ENCODE data around the gene AFMID.
"Not testable (repeated sequence)": the region's sequence is repeated elsewhere in the genome, so short reads cannot be mapped to it uniquely, and the experiment has no call there.

The AFMID gene

DNA sequence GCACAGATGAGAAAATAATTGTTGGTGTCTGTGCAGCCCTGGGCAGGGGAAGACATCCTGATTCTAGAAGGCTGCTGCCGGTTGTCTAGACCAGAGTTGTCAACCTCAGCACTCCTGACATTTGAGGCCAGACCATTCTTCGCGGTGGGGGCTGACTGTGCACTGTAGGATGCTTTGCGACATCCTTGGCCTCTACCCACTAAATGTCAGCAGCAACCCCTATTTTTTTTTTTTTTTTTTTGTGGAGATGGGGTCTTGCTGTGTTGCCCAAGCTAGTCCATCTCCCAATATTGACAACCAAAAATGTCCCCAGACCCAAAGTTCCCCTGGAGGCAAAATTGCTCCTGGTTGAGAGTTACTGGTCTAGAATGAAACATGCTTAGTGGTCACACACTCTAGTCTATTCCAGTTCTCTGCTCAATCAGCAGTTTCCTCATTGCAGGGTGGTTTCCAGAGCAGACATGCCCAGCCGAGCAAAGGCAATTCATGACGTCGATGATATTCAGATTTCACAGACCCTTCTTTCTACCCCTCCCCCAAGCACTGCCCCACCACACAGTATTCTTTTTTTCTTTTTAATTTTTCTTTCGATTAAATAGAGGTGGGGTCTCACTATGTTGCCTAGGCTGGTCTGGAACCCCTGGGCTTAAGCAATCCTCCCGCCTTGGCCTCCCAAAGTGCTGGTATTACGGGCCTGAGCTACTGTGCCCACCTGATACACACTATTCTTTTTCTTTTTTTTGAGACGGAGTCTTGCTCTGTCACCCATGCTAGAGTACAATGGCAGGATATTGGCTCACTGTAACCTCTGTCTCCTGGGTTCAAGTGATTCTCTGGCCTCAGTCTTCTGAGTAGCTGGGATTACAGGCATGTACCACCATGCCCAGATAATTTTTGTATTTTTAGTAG is 32.0 kb upstream of the AFMID start:
- no peak for DNase-seq

GRCh38 chr17:78159575-78160158 is 27.5 kb upstream of the AFMID start:
- no peak for DNase-seq

DNA sequence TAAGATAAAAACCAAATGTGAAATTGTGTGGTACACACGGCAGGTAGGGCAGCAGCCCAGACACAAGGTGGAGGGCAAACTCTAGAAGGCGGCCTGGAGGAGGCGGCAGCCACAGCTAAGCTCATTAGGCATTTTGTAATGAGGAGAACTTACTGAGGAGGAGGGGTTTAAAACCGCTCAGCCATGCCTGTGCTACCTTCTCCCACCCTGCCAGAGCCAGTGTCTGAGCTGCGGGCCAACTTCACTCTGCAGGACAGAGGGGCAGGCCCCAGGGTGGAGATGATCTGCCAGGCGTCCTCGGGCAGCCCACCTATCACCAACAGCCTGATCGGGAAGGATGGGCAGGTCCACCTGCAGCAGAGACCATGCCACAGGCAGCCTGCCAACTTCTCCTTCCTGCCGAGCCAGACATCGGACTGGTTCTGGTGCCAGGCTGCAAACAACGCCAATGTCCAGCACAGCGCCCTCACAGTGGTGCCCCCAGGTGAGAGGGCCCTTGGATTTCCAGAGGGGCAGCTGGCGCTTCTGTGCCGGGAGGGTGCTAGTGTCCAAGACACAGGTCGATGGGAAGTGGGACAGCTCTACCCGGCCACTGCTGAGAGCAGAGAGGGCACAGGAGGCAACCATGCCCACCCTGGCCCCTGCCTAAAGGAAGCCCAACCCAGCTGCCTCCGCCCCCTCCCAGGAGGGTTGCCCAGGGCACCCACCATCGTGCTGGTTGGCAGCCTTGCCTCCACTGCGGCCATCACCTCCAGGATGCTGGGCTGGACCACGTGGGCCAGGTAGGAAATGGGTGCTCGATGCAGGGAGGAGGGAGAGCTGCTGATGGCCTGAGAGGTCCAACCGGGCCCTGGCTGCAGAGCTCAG is 23.0 kb upstream of the AFMID start:
- DNase-seq = no peak

- DNase-seq = no peak
These were observed 22.2 kb upstream of the AFMID start for GRCh38 chr17:78164748-78165607.

DNA sequence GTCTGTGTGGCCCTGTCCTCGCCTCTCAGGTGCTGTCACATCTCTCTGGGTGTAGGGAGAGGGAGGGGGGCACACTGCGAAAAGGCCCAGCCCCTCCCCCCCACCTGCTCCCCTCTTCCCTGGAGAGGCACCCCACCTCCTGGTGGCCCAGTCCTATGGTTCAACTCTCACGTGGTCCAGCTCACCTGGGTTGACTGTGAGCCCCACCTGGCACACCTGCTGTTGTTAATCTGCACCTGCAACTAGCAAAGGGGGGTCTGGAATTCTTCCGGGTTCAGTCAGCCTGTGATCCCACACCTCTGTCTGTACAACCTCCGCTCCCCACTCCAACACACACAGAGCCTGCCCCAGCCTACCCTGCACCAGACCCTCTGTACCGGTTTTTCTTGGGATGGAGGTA is 20.7 kb upstream of the AFMID start:
- no peak for DNase-seq

- peak; percentile 85 for DNase-seq
These were observed 18.8 kb upstream of the AFMID start, which contains the start of gene SYNGR2 for GRCh38 chr17:78168242-78168902. TSS of gene SYNGR2 (plus strand) at chr17:78168581. CDS start at chr17:78168617, 36 bp downstream.

DNA sequence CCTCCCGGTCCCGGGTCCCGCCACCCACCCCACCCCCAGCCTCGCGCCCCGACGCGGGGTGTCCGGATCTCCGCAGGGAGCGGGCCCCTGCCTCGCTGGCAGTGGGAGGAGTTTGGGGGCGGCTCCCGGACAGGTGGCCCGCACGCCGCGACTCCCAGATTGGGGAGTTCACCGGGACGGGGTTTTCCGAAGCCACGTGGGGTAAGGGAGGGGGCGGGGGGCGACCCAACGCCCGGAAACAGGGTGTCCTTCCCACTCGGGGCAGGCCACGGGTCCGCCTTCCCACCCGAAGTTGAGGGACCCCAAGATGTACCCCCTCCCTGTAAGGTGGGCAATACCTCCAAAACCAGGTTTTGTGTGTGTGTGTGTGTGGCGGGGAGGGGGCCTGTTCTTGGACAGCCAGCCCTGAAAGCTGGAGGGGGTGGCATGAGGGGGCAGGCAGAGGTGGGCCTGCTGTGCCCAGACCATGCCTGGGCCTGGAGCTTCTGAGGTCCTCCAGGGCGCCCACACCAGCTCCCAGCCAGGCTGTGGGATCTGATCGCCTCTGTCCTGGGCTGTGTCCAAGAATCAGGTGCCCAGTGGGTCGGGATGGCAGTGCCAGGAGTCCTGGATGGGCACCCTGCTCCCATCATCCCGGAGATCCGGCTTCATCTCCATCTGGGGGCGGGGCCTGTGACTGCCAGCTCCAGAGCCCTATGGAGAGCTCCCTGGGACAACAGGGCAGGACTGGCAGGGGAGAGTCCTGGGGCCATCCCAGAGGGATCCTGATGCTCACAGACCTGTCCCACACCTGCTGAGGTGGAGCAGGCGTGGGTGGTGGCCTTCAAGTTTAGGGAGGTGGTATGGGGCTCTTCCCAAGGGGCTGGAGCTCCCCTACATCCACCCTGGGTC is 18.0 kb upstream of the AFMID start:
- DNase-seq = no peak

DNA sequence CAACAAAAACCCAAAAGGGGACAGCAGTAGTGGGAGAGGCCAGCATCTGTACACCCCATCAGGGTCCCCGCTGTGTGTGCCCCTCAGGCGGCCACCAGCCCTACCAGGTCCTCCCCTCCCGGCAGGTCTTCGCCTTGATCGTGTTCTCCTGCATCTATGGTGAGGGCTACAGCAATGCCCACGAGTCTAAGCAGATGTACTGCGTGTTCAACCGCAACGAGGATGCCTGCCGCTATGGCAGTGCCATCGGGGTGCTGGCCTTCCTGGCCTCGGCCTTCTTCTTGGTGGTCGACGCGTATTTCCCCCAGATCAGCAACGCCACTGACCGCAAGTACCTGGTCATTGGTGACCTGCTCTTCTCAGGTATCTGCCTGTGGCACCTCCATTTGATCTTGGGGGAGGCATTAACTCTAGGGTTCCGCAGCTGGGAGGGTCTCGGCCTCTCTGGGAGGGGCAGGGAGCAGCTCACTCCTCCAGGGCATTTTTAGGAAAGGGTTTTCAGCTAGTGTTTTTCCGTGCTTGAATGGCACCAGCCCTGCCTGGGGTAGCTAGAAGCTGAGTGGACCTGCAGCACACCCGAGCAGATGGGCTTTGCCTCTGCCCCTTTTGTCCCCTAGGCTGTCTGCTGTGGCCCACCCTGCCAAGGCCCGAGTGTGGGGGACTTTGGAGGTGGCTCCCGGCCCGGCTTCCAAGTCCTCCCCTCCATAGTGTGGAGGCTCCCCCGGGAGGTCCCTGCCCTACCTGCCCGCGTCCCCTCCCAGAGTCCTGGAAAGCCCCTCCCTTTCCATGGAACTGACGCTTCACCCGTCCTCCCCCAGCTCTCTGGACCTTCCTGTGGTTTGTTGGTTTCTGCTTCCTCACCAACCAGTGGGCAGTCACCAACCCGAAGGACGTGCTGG is 16.2 kb upstream of the AFMID start:
- no peak for DNase-seq

GRCh38 chr17:78171591-78172248 is 15.4 kb upstream of the AFMID start:
- not testable (repeated sequence) for DNase-seq

DNA sequence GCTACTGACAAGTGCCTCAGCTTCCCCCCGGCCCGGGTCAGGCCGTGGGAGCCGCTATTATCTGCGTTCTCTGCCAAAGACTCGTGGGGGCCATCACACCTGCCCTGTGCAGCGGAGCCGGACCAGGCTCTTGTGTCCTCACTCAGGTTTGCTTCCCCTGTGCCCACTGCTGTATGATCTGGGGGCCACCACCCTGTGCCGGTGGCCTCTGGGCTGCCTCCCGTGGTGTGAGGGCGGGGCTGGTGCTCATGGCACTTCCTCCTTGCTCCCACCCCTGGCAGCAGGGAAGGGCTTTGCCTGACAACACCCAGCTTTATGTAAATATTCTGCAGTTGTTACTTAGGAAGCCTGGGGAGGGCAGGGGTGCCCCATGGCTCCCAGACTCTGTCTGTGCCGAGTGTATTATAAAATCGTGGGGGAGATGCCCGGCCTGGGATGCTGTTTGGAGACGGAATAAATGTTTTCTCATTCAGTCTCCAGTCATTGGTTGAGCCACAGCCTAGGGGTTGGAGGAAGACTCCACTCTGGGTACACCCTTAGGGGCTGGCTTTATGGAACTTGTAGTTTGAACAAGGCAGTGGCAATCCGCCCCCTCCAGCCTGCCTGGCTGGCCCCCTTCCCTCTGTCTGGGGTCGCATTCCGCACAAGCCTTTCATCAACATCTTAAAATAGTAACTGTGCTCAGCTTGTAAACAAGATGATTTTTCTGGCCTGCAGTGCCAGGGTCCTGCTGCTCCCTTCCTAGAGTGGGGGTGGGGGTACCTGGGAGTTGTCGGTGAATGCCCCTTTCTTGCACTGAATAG is 14.7 kb upstream of the AFMID start:
- no peak for DNase-seq

- DNase-seq = no peak
These were observed 14.0 kb upstream of the AFMID start for GRCh38 chr17:78173097-78173715.

DNA sequence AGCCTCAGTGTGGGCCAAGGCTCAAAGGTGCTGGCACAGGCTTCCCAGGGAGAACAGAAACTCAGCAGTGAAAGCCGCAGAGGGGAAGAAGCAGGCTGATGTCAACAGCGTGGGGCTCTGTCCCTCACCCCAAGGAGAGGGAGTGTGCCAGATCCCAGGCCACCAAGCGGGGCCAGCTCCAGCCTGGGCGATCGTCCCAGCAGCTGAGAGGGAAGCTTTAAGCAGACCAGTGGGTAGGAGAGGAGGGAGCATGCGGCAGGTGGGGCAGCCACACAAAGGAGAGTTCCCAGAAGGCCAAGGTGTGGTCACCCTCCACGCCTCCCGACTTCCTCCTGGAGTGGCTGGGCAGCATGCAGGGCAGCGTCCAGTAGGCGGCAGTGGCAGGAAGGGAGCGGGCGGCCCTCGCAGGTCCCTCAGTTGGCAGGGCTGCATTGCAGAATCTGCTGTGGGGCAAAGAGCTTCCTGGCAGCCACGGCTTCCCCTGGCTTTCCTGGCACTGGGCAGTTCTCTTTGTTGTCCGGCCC is 12.8 kb upstream of the AFMID start:
- DNase-seq = no peak

GRCh38 chr17:78174870-78175642 is 12.1 kb upstream of the AFMID start:
- no peak for DNase-seq

GRCh38 chr17:78175643-78175981 is 11.6 kb upstream of the AFMID start:
- DNase-seq = no peak

DNA sequence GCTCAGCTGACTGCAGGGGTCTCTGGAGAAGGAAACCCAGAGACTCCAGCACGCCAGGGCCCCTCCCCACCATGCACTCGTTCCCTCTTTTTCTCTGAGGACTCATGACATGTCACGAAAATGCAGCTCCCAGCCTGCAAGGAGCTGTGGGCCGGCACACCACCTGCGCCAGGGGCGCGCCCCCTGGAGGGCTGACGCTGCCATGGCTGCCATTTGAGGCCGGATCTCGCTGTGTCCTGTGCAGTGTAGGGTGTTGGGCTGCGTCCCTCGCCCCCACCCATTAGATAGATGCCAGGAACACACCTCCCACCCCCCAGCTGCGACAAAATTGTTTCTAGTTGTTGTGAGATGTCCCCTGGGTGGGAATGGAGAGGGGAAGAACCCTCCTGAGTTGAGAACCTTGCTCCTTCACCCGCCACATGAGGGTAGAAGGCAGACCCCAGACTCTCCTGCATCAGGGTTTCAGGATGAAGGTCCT is 10.6 kb upstream of the AFMID start:
- peak; percentile 28 for DNase-seq

DNA sequence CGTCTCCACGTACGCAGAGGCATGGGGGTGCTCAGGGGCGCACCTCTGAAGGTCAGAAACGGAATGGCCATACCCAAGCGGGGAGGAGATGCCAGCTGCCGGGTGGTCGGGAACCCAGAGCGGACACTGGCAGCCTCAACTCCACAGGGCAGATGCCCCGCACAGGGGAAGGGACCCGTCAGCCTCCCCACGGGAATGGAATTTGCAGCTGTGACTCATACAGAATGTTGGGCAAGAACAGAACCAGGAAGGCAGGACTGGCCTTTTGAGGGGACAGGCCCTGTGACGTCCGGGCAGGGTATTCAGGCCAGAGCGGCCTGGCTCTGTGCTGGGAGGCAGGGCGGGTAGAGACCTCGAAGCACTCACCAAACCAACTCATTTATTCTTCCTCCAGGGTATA is 7.8 kb upstream of the AFMID start:
- DNase-seq = no peak

DNA sequence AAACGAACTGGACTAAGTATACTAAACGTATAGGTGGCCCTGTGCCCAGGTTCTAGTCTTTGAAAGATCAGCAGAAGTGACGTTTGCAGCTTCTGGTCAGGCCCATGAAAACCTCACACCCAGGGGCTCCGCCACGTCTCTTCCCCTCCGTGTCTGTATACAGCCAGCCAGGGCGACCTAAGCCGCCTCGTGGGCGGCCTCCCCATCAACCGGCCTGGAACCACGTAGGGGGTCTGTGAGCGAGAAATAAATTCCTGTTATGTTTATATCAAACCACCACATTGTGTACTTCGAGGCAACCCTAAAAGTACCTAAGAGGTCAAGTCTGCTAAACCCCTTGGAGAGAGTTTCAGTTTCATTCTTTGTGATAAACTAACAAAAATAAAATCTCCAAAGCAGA is 7.1 kb upstream of the AFMID start:
- DNase-seq = no peak

All from NCI-H1436 (cell line).